ENCODE measurements around the gene TTC28.
"Not testable (repeated sequence)": the region's sequence is repeated elsewhere in the genome, so short reads cannot be mapped to it uniquely, and the experiment has no call there.

The TTC28 gene

GRCh38 chr22:28373831-28374230 lies 305.8 kb downstream of the TTC28 start:
- no peak overlapping the region for H3K4me3 ChIP-seq (ENCODE audit: low read depth, low read length)
- no peak for TF ChIP-seq CTCF (IDR thresholded peaks at IDR 0.05; ENCODE audit: insufficient read depth, low read length, missing control alignments)
- CTCF ChIA-PET, result interaction anchor here (0.8 to 1.2 kb wide), 2 partner anchors 323 to 493 kb away, joined by 3 read pairs; no protein-coding TSS in a partner anchor
- POLR2A ChIA-PET, result interaction anchor here (0.8 kb wide), 1 partner anchor 353 kb away, joined by 3 read pairs; no protein-coding TSS in a partner anchor
- DNase-seq (ENCODE audit: low read depth, low spot score), result no peak

- no peak overlapping the region for H3K4me3 ChIP-seq (ENCODE audit: low read depth, low read length)
- no peak for TF ChIP-seq CTCF (IDR thresholded peaks at IDR 0.05; ENCODE audit: insufficient read depth, low read length, missing control alignments)
- no peak for DNase-seq (ENCODE audit: low read depth, low spot score)
- ChIA-PET CTCF (no interaction called here), POLR2A (no interaction called here)
Observed at GRCh38 chr22:28369854-28370253, 309.8 kb downstream of the TTC28 start.

- TF ChIP-seq CTCF (IDR thresholded peaks at IDR 0.05; ENCODE audit: insufficient read depth, low read length, missing control alignments), result no peak
- no peak for DNase-seq (ENCODE audit: low read depth, low spot score)
- CTCF ChIA-PET, result interaction anchor here (0.7 kb wide), 1 partner anchor 316 kb away, joined by 3 read pairs; no protein-coding TSS in a partner anchor
- POLR2A ChIA-PET, result no interaction called here
- no peak overlapping the region for H3K4me3 ChIP-seq (ENCODE audit: low read depth, low read length)
Observed at GRCh38 chr22:28366856-28367255, 312.8 kb downstream of the TTC28 start.

- DNase-seq (ENCODE audit: low read depth, low spot score), result no peak
- ChIA-PET POLR2A (no interaction called here), CTCF (no interaction called here)
- no peak overlapping the region for H3K4me3 ChIP-seq (ENCODE audit: low read depth, low read length)
- TF ChIP-seq CTCF (IDR thresholded peaks at IDR 0.05; ENCODE audit: insufficient read depth, low read length, missing control alignments), result no peak
Observed at GRCh38 chr22:28365371-28365770, 314.3 kb downstream of the TTC28 start.

- DNase-seq (ENCODE audit: low read depth, low spot score); H3K4me3 ChIP-seq (ENCODE audit: low read depth, low read length); CTCF ChIA-PET; POLR2A ChIA-PET: not testable (repeated sequence)
Observed at GRCh38 chr22:28364105-28364504, 315.5 kb downstream of the TTC28 start.

GRCh38 chr22:28360939-28361338 lies 318.7 kb downstream of the TTC28 start:
- no peak overlapping the region for H3K4me3 ChIP-seq (ENCODE audit: low read depth, low read length)
- ChIA-PET CTCF (interaction anchor here (1.3 kb wide), 1 partner anchor 13 kb away, joined by 4 read pairs; no protein-coding TSS in a partner anchor), POLR2A (no interaction called here)
- TF ChIP-seq CTCF (IDR thresholded peaks at IDR 0.05; ENCODE audit: insufficient read depth, low read length, missing control alignments), result no peak
- DNase-seq (ENCODE audit: low read depth, low spot score), result no peak

GRCh38 chr22:28358312-28358711 lies 321.3 kb downstream of the TTC28 start:
- H3K4me3 ChIP-seq (ENCODE audit: low read depth, low read length), result no peak overlapping the region
- CTCF ChIA-PET, result no interaction called here
- DNase-seq (ENCODE audit: low read depth, low spot score), result no peak
- POLR2A ChIA-PET, result no interaction called here
- no peak for TF ChIP-seq CTCF (IDR thresholded peaks at IDR 0.05; ENCODE audit: insufficient read depth, low read length, missing control alignments)

All from AG04449 (cell line).